ENCODE data around the gene CAB39L.
A peak's percentile ranks its signal among the peaks of the same experiment; 100 is the strongest.

CAB39L gene

GRCh38 chr13:49443704-49444523, at the start of gene CAB39L, which contains the start of gene SETDB2:
TSS of gene CAB39L (minus strand) at chr13:49444064. CDS start at chr13:49382910, 61,154 bp downstream.
TSS of gene SETDB2 (plus strand) at chr13:49444274. CDS start at chr13:49451894, 7,620 bp downstream.
- DNase-seq (peak; percentile 97), ATAC-seq (peak; percentile 98)

- no peak for DNase-seq
- no peak for ATAC-seq
Measured at GRCh38 chr13:49488563-49488962, 44.7 kb upstream of the CAB39L start.

- ATAC-seq (no peak), DNase-seq (no peak)
Measured at GRCh38 chr13:49481788-49482187, 37.9 kb upstream of the CAB39L start.

- DNase-seq (no peak), ATAC-seq (no peak)
Measured at GRCh38 chr13:49476529-49476928, 32.7 kb upstream of the CAB39L start.

- no peak for DNase-seq
Measured at GRCh38 chr13:49472186-49472585, 28.3 kb upstream of the CAB39L start.

GRCh38 chr13:49466292-49466838, 22.5 kb upstream of the CAB39L start:
- ATAC-seq, result no peak

More at GRCh38 chr13:49472186-49472585, 28.3 kb upstream of the CAB39L start:
- no peak for ATAC-seq

GRCh38 chr13:49464621-49465325, 20.9 kb upstream of the CAB39L start:
- DNase-seq (no peak), ATAC-seq (no peak)

More at GRCh38 chr13:49466292-49466838, 22.5 kb upstream of the CAB39L start:
- DNase-seq, result no peak

GRCh38 chr13:49464085-49464484, 20.2 kb upstream of the CAB39L start:
- no peak for DNase-seq
- no peak for ATAC-seq

- ATAC-seq, result no peak
- no peak for DNase-seq
Measured at GRCh38 chr13:49459580-49459979, 15.7 kb upstream of the CAB39L start.

GRCh38 chr13:49457221-49457620, 13.4 kb upstream of the CAB39L start:
- ATAC-seq, result no peak
- DNase-seq, result no peak

GRCh38 chr13:49456156-49456555, 12.3 kb upstream of the CAB39L start:
- no peak for DNase-seq
- ATAC-seq, result no peak

- ATAC-seq, result no peak
- DNase-seq, result no peak
Measured at GRCh38 chr13:49455007-49455398, 11.1 kb upstream of the CAB39L start.

- DNase-seq (no peak), ATAC-seq (peak; percentile 65)
Measured at GRCh38 chr13:49454388-49455006, 10.6 kb upstream of the CAB39L start.

- no peak for DNase-seq
- ATAC-seq, result no peak
Measured at GRCh38 chr13:49453465-49453864, 9.6 kb upstream of the CAB39L start.

GRCh38 chr13:49452725-49453457, 9.0 kb upstream of the CAB39L start:
- no peak for DNase-seq

GRCh38 chr13:49450105-49450819, 6.4 kb upstream of the CAB39L start:
- peak; percentile 46 for ATAC-seq
- no peak for DNase-seq

More at GRCh38 chr13:49452725-49453457, 9.0 kb upstream of the CAB39L start:
- no peak for ATAC-seq

GRCh38 chr13:49448753-49449152, 4.9 kb upstream of the CAB39L start:
- no peak for DNase-seq
- ATAC-seq, result no peak

- DNase-seq (no peak), ATAC-seq (no peak)
Measured at GRCh38 chr13:49446473-49446872, 2.6 kb upstream of the CAB39L start.

GRCh38 chr13:49444524-49445395, 896 bp upstream of the CAB39L start:
- ATAC-seq (peak; percentile 4), DNase-seq (peak; percentile 28)

GRCh38 chr13:49443357-49443703, 534 bp downstream of the CAB39L start:
- ATAC-seq (no peak), DNase-seq (no peak)
